Gastrocnemius medialis (tissue), 4 donors: ENCODE data around the gene ADD2.
"Not testable (repeated sequence)": the region's sequence is repeated elsewhere in the genome, so short reads cannot be mapped to it uniquely, and the experiment has no call there.

ENCODE experiments used
- POLR2A ChIP-seq, 2 donors: fragments of 450-650 bp; IDR thresholded peaks; one replicate each; pipeline ENCODE4 v1.6.1; 2017; ENCODE audit warnings: antibody characterized with exemption in 2 of 2, mild to moderate bottlenecking in 2 of 2, moderate library complexity in 2 of 2
- TF ChIP-seq, protein P1 (sequence below), 5 experiments: fragments of 450-650 bp in 3 of 5; fragments of 200-600 bp in 2 of 5; sonication (generic) in 2 of 5; IDR thresholded peaks in 4 of 5; conservative IDR thresholded peaks in 1 of 5; 1 replicate in 4 of 5; 2 replicates in 1 of 5; pipeline ENCODE4 v1.5.1; 2016 to 2019; ENCODE audit warnings: antibody characterized with exemption in 5 of 5, mild to moderate bottlenecking in 3 of 5, moderate library complexity in 3 of 5

DNA sequence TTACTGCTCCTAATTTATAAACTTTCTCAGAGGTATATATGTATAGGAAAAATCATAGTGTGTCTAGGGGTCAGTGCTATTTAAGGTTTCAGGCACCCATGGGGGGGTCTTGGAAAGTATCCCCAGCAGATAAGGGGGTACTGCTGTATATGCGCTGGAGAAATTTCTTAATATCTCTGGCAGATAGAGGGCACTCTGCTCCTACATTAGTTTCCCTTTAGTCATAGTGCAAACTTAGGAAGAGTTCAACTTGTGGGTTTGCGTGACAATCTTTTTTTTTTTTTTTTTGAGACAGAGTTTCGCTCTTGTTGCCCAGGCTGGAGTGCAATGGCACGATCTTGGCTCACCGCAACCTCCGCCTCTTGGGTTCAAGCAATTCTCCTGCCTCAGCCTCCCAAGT, 112.8 kb downstream of the ADD2 start:
- TF ChIP-seq, protein P1, sequence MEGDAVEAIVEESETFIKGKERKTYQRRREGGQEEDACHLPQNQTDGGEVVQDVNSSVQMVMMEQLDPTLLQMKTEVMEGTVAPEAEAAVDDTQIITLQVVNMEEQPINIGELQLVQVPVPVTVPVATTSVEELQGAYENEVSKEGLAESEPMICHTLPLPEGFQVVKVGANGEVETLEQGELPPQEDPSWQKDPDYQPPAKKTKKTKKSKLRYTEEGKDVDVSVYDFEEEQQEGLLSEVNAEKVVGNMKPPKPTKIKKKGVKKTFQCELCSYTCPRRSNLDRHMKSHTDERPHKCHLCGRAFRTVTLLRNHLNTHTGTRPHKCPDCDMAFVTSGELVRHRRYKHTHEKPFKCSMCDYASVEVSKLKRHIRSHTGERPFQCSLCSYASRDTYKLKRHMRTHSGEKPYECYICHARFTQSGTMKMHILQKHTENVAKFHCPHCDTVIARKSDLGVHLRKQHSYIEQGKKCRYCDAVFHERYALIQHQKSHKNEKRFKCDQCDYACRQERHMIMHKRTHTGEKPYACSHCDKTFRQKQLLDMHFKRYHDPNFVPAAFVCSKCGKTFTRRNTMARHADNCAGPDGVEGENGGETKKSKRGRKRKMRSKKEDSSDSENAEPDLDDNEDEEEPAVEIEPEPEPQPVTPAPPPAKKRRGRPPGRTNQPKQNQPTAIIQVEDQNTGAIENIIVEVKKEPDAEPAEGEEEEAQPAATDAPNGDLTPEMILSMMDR (IDR thresholded peaks at IDR 0.05 in 4 of 5, conservative IDR thresholded peaks at IDR 0.05 in 1 of 5): not testable (repeated sequence)
- not testable (repeated sequence) for TF ChIP-seq POLR2A (IDR thresholded peaks at IDR 0.05)
